Measurements from ENCODE around the gene PDXP. TPM values are rescaled to one million over a fixed set of nuclear protein-coding genes. Genes with fewer than 3 reads are reported as not detected.

Gene PDXP
- total RNA-seq, 1 donor, result 9.9 TPM

- no peak overlapping the region for H3K4me3 ChIP-seq (ENCODE audit: low read depth, low read length)
- DNase-seq (ENCODE audit: low read depth), result no peak
- TF ChIP-seq CTCF (IDR thresholded peaks at IDR 0.05; ENCODE audit: insufficient read depth, low read depth, low read length), result no peak
These were observed 46.1 kb downstream of the PDXP start for GRCh38 chr22:37704645-37705044.

DNA sequence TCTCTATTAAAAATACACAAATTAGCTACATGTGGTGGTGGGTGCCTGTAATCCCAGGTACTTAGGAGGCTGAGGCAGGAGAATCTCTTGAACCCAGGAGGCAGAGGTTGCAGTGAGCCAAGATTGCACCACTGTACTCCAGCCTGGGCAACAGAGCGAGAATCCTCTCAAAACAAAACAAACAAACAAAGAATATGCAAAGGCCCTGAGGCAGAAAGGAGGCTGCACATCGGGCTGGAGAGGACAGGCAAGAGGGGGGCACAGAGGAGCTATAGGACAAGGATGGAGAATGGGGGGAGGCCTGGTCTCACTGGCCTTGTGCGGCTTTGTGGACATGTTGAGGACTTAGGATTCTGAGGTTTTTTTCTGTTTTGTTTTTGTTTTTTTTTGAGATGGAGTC is 46.7 kb downstream of the PDXP start:
- no peak overlapping the region for H3K4me3 ChIP-seq (ENCODE audit: low read depth, low read length)

GRCh38 chr22:37708580-37709444 is 50.3 kb downstream of the PDXP start:
- no peak for TF ChIP-seq CTCF (IDR thresholded peaks at IDR 0.05; ENCODE audit: insufficient read depth, low read depth, low read length)
- no peak overlapping the region for H3K4me3 ChIP-seq (ENCODE audit: low read depth, low read length)
- no peak for DNase-seq (ENCODE audit: low read depth)

More for the DNA sequence above, 46.7 kb downstream of the PDXP start:
- DNase-seq (ENCODE audit: low read depth), result no peak
- TF ChIP-seq CTCF (IDR thresholded peaks at IDR 0.05; ENCODE audit: insufficient read depth, low read depth, low read length), result no peak

GRCh38 chr22:37709445-37709765 is 50.9 kb downstream of the PDXP start:
- TF ChIP-seq CTCF (IDR thresholded peaks at IDR 0.05; ENCODE audit: insufficient read depth, low read depth, low read length), result no peak
- H3K4me3 ChIP-seq (ENCODE audit: low read depth, low read length), result no peak overlapping the region
- no peak for DNase-seq (ENCODE audit: low read depth)

GRCh38 chr22:37710675-37711074 is 52.2 kb downstream of the PDXP start:
- no peak for TF ChIP-seq CTCF (IDR thresholded peaks at IDR 0.05; ENCODE audit: insufficient read depth, low read depth, low read length)
- no peak overlapping the region for H3K4me3 ChIP-seq (ENCODE audit: low read depth, low read length)
- no peak for DNase-seq (ENCODE audit: low read depth)

GRCh38 chr22:37711490-37711889 is 53.0 kb downstream of the PDXP start:
- no peak for TF ChIP-seq CTCF (IDR thresholded peaks at IDR 0.05; ENCODE audit: insufficient read depth, low read depth, low read length)
- no peak for DNase-seq (ENCODE audit: low read depth)
- no peak overlapping the region for H3K4me3 ChIP-seq (ENCODE audit: low read depth, low read length)

- H3K4me3 ChIP-seq (ENCODE audit: low read depth, low read length), result no peak overlapping the region
- TF ChIP-seq CTCF (IDR thresholded peaks at IDR 0.05; ENCODE audit: insufficient read depth, low read depth, low read length), result no peak
- DNase-seq (ENCODE audit: low read depth), result no peak
These were observed 55.2 kb downstream of the PDXP start for GRCh38 chr22:37713761-37714160.
